ENCODE data around the gene HSF2.

- TF ChIP-seq FOXM1 (IDR thresholded peaks at IDR 0.05; ENCODE audit: borderline replicate concordance) (no peak), ZNF384 (IDR thresholded peaks at IDR 0.05) (no peak), NFRKB (IDR thresholded peaks at IDR 0.05) (no peak)
These were observed 12.5 kb downstream of the HSF2 start for GRCh38 chr6:122412001-122412400.
